Neural crest cell (in vitro differentiated cells): ENCODE results near the gene SNAPIN. TPM values are rescaled to one million over a fixed set of nuclear protein-coding genes. Genes with fewer than 3 reads are reported as not detected.
"Not testable (repeated sequence)": the region's sequence is repeated elsewhere in the genome, so short reads cannot be mapped to it uniquely, and the experiment has no call there.

Experiments
- DNase-seq: peaks from one replicate; pipeline ENCODE4 v3.0.0; 2021; ENCODE audit warnings: low read depth, mixed read lengths, low spot score
- H3K27ac Mint-ChIP-seq: one replicate; pipeline ENCODE4 v1.8.0; 2021; ENCODE audit warnings: mild to moderate bottlenecking, mixed read lengths; ENCODE audit not compliant: unreplicated experiment
- H3K27me3 Mint-ChIP-seq: 2 replicates; pipeline ENCODE4 v1.8.0; 2021; ENCODE audit warnings: low read depth, mild to moderate bottlenecking, mixed read lengths
- H3K36me3 Mint-ChIP-seq: 2 replicates; pipeline ENCODE4 v1.8.0; 2021; ENCODE audit warnings: low read depth, mild to moderate bottlenecking, mixed read lengths
- H3K4me1 Mint-ChIP-seq: 2 replicates; pipeline ENCODE4 v1.8.0; 2021; ENCODE audit warnings: mixed read lengths
- H3K4me3 Mint-ChIP-seq: one replicate; pipeline ENCODE4 v1.8.0; 2021; ENCODE audit warnings: mild to moderate bottlenecking, mixed read lengths
- H3K9me3 Mint-ChIP-seq: 2 replicates; pipeline ENCODE4 v1.8.0; 2021; ENCODE audit warnings: mixed read lengths
- CTCF ChIP-seq: fragments of 200-600 bp; sonication (generic); conservative IDR thresholded peaks from 2 replicates; pipeline ENCODE4 v1.5.0; 2021; ENCODE audit warnings: antibody characterized with exemption, mild to moderate bottlenecking
- total RNA-seq: library from RNA; stranded (reverse); gene quantifications from 2 replicates; pipeline ENCODE4 v1.2.1, GENCODE V29; 2021

Gene SNAPIN
- total RNA-seq, 1 donor from 2014 or later: 55.4 TPM

DNA sequence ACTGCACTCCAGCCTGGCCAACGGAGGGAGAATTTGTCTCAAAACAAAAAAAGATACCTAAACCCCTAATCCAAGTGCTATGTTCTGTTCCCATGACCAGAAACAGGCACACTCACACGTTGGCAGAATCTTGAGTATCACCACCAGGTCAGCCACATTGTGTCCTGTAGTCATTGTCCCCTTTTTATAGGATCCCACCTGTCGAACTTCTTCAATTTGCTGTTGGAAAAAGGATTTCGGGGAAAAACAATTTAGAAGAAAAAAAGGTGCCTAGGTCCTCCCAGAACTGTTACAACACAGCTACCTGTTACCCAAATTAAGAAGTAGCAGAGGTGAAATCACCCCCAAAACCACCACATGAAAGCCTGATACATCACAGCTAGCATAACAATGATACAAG, 8.9 kb downstream of the SNAPIN start:
- H3K4me3 Mint-ChIP-seq: peak overlapping the region; percentile 87
- no peak overlapping the region for H3K27ac Mint-ChIP-seq
- H3K4me1 Mint-ChIP-seq: peaks cover 24% of the 10 kb centered on the region
- no peaks in the 10 kb centered on the region for H3K9me3 Mint-ChIP-seq
- no peak for DNase-seq
- no peak for TF ChIP-seq CTCF
- no peaks in the 10 kb centered on the region for H3K27me3 Mint-ChIP-seq
- peaks cover 27% of the 10 kb centered on the region for H3K36me3 Mint-ChIP-seq

- Mint-ChIP-seq H3K4me1 (peaks cover 24% of the 10 kb centered on the region), H3K4me3 (peak overlapping the region; percentile 87), H3K36me3 (peaks cover 26% of the 10 kb centered on the region)
- H3K9me3 Mint-ChIP-seq, H3K27me3 Mint-ChIP-seq, H3K27ac Mint-ChIP-seq, DNase-seq: not testable (repeated sequence)
These were observed 10.2 kb downstream of the SNAPIN start for GRCh38 chr1:153668672-153669071.

DNA sequence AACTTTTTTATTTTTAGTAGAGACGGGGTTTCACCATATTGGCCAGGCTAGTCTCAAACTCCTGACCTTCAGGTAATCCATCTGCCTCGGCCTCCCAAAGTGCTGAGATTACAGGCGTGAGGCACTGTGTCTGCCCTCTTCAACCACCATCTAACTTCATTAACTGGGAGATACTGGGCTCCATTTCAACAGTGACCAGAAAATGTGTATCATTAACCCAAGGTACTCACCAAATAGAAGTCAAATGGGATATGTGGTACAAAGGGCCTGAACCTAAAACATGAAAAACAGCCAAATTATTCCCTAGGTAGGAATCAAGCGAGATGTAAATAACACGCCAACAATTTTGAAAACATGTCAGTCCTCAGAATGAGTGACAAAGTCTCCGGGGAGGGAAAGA, 11.1 kb downstream of the SNAPIN start:
- Mint-ChIP-seq H3K4me3 (no peak overlapping the region), H3K9me3 (no peaks in the 10 kb centered on the region), H3K36me3 (peaks cover 23% of the 10 kb centered on the region), H3K27ac (no peak overlapping the region), H3K27me3 (peaks cover 2% of the 10 kb centered on the region), H3K4me1 (peaks cover 24% of the 10 kb centered on the region)
- DNase-seq: no peak
- no peak for TF ChIP-seq CTCF

DNA sequence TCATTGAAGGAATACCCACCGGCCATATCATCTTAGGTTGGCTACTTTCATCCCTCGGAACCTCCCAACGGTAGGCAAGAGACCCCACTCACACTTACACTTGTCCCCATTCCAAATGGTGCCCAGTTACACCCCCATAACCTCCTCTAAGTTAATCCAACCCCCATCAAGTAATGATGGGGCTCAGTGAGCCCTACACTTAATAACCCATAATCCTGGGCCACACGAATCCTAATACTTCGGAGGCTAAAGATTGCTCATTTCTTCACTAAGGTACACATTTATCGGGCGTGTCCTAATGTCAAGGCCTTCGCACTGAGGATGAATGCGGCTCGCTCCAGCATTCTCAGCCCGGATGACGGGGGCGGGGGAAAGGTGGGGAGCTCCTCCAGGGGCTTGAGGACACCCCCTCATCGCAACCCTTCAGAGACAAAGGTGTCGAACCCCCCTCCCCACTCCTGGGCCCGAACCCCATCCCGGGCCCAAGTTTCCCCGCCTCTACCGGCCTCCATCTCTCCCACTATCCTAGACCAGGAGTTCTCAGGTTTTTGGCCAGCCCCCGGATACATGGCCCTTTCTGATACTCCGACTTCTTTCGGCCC, 11.9 kb downstream of the SNAPIN start:
- no peak for DNase-seq
- Mint-ChIP-seq H3K27ac (no peak overlapping the region), H3K4me1 (peaks cover 24% of the 10 kb centered on the region), H3K9me3 (no peaks in the 10 kb centered on the region), H3K36me3 (peaks cover 19% of the 10 kb centered on the region), H3K27me3 (peaks cover 2% of the 10 kb centered on the region), H3K4me3 (no peak overlapping the region)
- TF ChIP-seq CTCF: no peak

GRCh38 chr1:153670859-153671627, 12.5 kb downstream of the SNAPIN start, which contains the start of gene ILF2:
Gene ILF2, minus strand, starts transcription at chr1:153670993. Its CDS starts 71 bp downstream, at chr1:153670922.
- TF ChIP-seq CTCF: no peak
- no peaks in the 10 kb centered on the region for H3K9me3 Mint-ChIP-seq
- peaks cover 24% of the 10 kb centered on the region for H3K4me1 Mint-ChIP-seq
- peak; percentile 93 for DNase-seq
- H3K36me3 Mint-ChIP-seq: peaks cover 16% of the 10 kb centered on the region
- H3K4me3 Mint-ChIP-seq: no peak within 1 kb of the TSS
- peaks cover 2% of the 10 kb centered on the region for H3K27me3 Mint-ChIP-seq
- H3K27ac Mint-ChIP-seq: no peak within 1 kb of the TSS
